Kidney (tissue), 14 donors: Measurements from ENCODE around the gene ARHGAP18. TPM values are rescaled to one million over a fixed set of nuclear protein-coding genes. Genes with fewer than 3 reads are reported as not detected.

Experiments
- DNase-seq, 5 donors: peaks; one replicate each; pipeline ENCODE4 v3.0.0-alpha.2; 2013 to 2020
- FAIRE-seq: peaks from 2 replicates; lab custom pipeline; 2012; peaks lifted over from hg19 to GRCh38; lab: Jason Lieb, UNC
- H3K27ac ChIP-seq, 2 donors: one replicate each; pipeline ENCODE4 v1.7.0; 2013; ENCODE audit warnings: low read depth in 2 of 2, low read length in 2 of 2, inconsistent platforms in 1 of 2
- H3K27me3 ChIP-seq: one replicate; pipeline ENCODE4 v1.7.1; 2013; ENCODE audit warnings: low read length, inconsistent platforms; ENCODE audit not compliant: control insufficient read depth, insufficient read depth
- H3K36me3 ChIP-seq, 3 donors: one replicate each; pipeline versions ENCODE4 v1.7.0 to v1.7.1; 2013; ENCODE audit warnings: low read length in 3 of 3, control low read depth in 1 of 3, inconsistent platforms in 1 of 3; ENCODE audit not compliant: insufficient read depth in 3 of 3, control insufficient read depth in 2 of 3
- H3K4me1 ChIP-seq, 3 donors: one replicate each; pipeline versions ENCODE4 v1.7.0 to v1.7.1; 2013; ENCODE audit warnings: low read length in 3 of 3, inconsistent platforms in 1 of 3, low read depth in 1 of 3; ENCODE audit not compliant: control insufficient read depth in 2 of 3, insufficient read depth in 2 of 3
- H3K4me3 ChIP-seq, 3 donors: one replicate each; pipeline versions ENCODE4 v1.7.0 to v1.8.1; 2013; ENCODE audit warnings: low read length in 3 of 3, control low read depth in 1 of 3, inconsistent platforms in 1 of 3
- H3K9ac ChIP-seq, 3 donors: one replicate each; pipeline versions ENCODE4 v1.7.0 to v1.7.1; 2013; ENCODE audit warnings: low read length in 3 of 3, control low read depth in 1 of 3, inconsistent platforms in 1 of 3
- H3K9me3 ChIP-seq, 3 donors: one replicate each; pipeline versions ENCODE4 v1.7.0 to v1.7.1; 2013; ENCODE audit warnings: low read length in 3 of 3, control low read depth in 1 of 3, inconsistent platforms in 1 of 3; ENCODE audit not compliant: control insufficient read depth in 2 of 3, insufficient read depth in 1 of 3
- intact Hi-C: fragments of 100-400 bp; cut with DNase I; formaldehyde crosslinking; loops from one replicate; pipeline ENCODE4 v1.11.1; 2022
- polyA plus RNA-seq: library from polyadenylated mRNA; stranded (reverse); fragments of 350-450 nt; fragmentation: Illumina TruSeq; extraction: RNeasy Lipid Tissue Mini Kit (QIAGEN cat#74804); gene quantifications from one replicate; pipeline ENCODE4 v1.2.3, GENCODE V29; 2014; ENCODE audit warnings: low read depth, low replicate concordance; ENCODE audit not compliant: insufficient read depth
- total RNA-seq: library from RNA; stranded (reverse); fragmentation: NEBNext Ultra II Directional; extraction: Animal tissue kit (Norgen Biotek cat#: 25700); gene quantifications from one replicate; pipeline ENCODE4 v1.2.1, GENCODE V29; 2021
- TF ChIP-seq, protein P1 (sequence below): IDR thresholded peaks from 3 replicates; pipeline ENCODE4 v1.5.1; 2012; ENCODE audit warnings: mild to moderate bottlenecking, moderate library complexity, borderline replicate concordance; ENCODE audit not compliant: insufficient read depth; ENCODE audit errors: extremely low read depth
- donor health status: control.
- donor health status: control.
- donor health status: control.
- donor health status: control.
- donor health status: control.
- donor health status: DM: yes; HTN: yes; CAD: no.
- donor health status: Normal renal cell carcinoma (clear cell type).

Gene ARHGAP18
- total and polyA plus RNA-seq, 2 donors from 2014 or later = 26.5 to 39.8 TPM

DNA sequence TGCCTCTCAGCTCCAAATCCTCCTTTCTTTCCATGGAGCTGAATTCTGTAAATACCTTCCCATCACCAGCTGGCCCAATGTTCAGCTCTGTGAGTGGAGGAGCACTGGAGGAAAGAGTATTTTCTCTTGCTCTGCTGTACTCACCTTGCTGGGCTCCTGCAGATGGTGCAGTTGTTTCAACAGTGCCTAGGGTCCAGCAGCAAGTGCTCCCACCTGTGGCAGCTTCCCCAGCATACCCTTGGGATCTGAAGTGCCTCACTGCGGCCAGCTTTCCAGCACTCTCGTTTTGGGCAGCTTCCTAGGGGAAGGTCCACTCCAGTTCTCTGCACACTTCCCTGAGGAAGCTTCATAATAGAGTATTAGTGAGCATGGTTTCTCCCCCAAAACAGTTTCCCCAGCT is 170.9 kb downstream of the ARHGAP18 start:
- FAIRE-seq = no peak
- DNase-seq = no peak

DNA sequence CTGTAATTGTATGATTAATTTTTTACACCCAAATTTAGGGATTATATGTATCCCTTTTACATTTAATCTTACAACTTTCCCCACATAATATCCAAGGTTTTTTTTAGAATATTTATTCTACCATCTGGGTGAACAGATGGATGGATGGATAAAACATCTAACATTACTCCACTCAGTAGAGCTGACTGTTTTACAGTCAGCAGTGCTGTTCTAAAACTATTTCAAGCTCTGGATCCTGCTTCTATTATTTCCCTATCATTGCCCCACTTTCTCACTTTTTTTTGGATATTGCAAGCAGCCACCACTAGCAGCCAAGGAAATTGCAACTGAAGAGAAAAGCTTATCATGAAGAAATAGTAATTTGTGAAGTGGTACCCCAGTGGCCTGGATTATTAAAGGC is 173.7 kb downstream of the ARHGAP18 start:
- Histone ChIP-seq H3K4me3 (no peak overlapping the region), H3K36me3 (no peaks in the 10 kb centered on the region), H3K9me3 (no peaks in the 10 kb centered on the region), H3K9ac (no peak overlapping the region), H3K27ac (no peak overlapping the region), H3K4me1 (no peaks in the 10 kb centered on the region), H3K27me3 (no peaks in the 10 kb centered on the region)
- TF ChIP-seq, protein P1, sequence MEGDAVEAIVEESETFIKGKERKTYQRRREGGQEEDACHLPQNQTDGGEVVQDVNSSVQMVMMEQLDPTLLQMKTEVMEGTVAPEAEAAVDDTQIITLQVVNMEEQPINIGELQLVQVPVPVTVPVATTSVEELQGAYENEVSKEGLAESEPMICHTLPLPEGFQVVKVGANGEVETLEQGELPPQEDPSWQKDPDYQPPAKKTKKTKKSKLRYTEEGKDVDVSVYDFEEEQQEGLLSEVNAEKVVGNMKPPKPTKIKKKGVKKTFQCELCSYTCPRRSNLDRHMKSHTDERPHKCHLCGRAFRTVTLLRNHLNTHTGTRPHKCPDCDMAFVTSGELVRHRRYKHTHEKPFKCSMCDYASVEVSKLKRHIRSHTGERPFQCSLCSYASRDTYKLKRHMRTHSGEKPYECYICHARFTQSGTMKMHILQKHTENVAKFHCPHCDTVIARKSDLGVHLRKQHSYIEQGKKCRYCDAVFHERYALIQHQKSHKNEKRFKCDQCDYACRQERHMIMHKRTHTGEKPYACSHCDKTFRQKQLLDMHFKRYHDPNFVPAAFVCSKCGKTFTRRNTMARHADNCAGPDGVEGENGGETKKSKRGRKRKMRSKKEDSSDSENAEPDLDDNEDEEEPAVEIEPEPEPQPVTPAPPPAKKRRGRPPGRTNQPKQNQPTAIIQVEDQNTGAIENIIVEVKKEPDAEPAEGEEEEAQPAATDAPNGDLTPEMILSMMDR = no peak
- DNase-seq (no peak), FAIRE-seq (no peak)
- intact Hi-C loops = no loop called here

More for the DNA sequence above, 170.9 kb downstream of the ARHGAP18 start:
- Histone ChIP-seq H3K36me3 (no peaks in the 10 kb centered on the region), H3K9ac (no peak overlapping the region), H3K4me1 (no peaks in the 10 kb centered on the region), H3K9me3 (no peaks in the 10 kb centered on the region), H3K27me3 (no peaks in the 10 kb centered on the region), H3K27ac (no peak overlapping the region), H3K4me3 (no peak overlapping the region)
- intact Hi-C loops = no loop called here
- TF ChIP-seq, protein P1 = no peak

DNA sequence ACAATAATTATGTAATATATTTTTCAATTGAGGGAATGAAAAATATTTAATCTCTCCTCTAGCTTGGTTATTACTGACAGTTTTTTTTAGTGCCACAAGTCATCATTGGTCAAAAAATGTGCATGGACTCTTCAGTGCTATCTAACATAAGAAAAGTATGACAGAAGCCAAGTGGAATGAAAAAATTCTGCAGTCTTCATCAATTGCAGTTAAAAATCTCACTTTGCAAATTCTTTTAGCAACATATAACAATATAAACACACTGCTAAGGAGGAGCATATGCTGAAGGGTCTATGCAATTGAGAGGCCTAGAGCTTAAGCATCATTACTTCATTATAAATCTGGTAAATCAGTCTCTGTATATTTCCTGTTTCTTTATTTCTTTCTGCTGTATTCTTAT is 175.1 kb downstream of the ARHGAP18 start:
- TF ChIP-seq, protein P1 = no peak
- Histone ChIP-seq H3K27me3 (no peaks in the 10 kb centered on the region), H3K9me3 (no peaks in the 10 kb centered on the region), H3K9ac (no peak overlapping the region), H3K36me3 (no peaks in the 10 kb centered on the region), H3K4me3 (no peak overlapping the region), H3K4me1 (no peaks in the 10 kb centered on the region), H3K27ac (no peak overlapping the region)
- intact Hi-C loops = no loop called here
- FAIRE-seq (no peak), DNase-seq (no peak)

Other genes starting within 250 kb of the ARHGAP18 start
- gene TMEM244, start 151.1 kb upstream of the ARHGAP18 start, total RNA-seq = not detected
- gene TMEM244, start 151.1 kb upstream of the ARHGAP18 start, polyA plus RNA-seq = not detected